Activated CD4-positive, alpha-beta T cell treated with anti-CD3 and anti-CD28 coated beads, Interleukin-2, amount 10 ng/mL, durations not matched to agents 24 days and 14 days (primary cell): ENCODE measurements around the gene RAI14. TPM values are rescaled to one million over a fixed set of nuclear protein-coding genes. Genes with fewer than 3 reads are reported as not detected.

Source experiments
- DNase-seq: peaks from one replicate; pipeline ENCODE4 v3.0.0; 2022
- H3K27ac Mint-ChIP-seq: one replicate; pipeline ENCODE4 v1.8.0; 2022; ENCODE audit warnings: mild to moderate bottlenecking, mixed read lengths
- H3K27me3 Mint-ChIP-seq: one replicate; pipeline ENCODE4 v1.8.0; 2022; ENCODE audit warnings: mixed read lengths
- H3K36me3 Mint-ChIP-seq: one replicate; pipeline ENCODE4 v1.8.0; 2022; ENCODE audit warnings: low read depth, mild to moderate bottlenecking, mixed read lengths
- H3K4me1 Mint-ChIP-seq: one replicate; pipeline ENCODE4 v1.8.0; 2021; ENCODE audit warnings: mixed read lengths
- H3K4me3 Mint-ChIP-seq: one replicate; pipeline ENCODE4 v1.8.0; 2022; ENCODE audit warnings: mild to moderate bottlenecking, moderate library complexity, mixed read lengths
- H3K9me3 Mint-ChIP-seq: one replicate; pipeline ENCODE4 v1.8.0; 2021; ENCODE audit warnings: mixed read lengths
- intact Hi-C: fragments of 100-400 bp; cut with micrococcal nuclease; formaldehyde crosslinking; loops from one replicate; pipeline ENCODE4 v1.15.1; 2023
- total RNA-seq: library from RNA; stranded (reverse); gene quantifications from 2 replicates; pipeline ENCODE4 v1.2.3, GENCODE V29; 2022

Gene RAI14
- total RNA-seq, 1 donor from 2014 or later, result 5.1 TPM

GRCh38 chr5:34676416-34676815 lies 20.3 kb downstream of the RAI14 start:
- Mint-ChIP-seq H3K36me3 (no peaks in the 10 kb centered on the region), H3K27me3 (no peaks in the 10 kb centered on the region), H3K4me3 (no peak overlapping the region), H3K9me3 (no peaks in the 10 kb centered on the region), H3K27ac (no peak overlapping the region), H3K4me1 (no peaks in the 10 kb centered on the region)
- no peak for DNase-seq
- intact Hi-C loops, result no loop called here

GRCh38 chr5:34677428-34677827 lies 21.3 kb downstream of the RAI14 start:
- H3K36me3 Mint-ChIP-seq, result no peaks in the 10 kb centered on the region
- no peak for DNase-seq
- no peaks in the 10 kb centered on the region for H3K9me3 Mint-ChIP-seq
- intact Hi-C loops, result no loop called here
- no peaks in the 10 kb centered on the region for H3K27me3 Mint-ChIP-seq
- no peaks in the 10 kb centered on the region for H3K4me1 Mint-ChIP-seq
- H3K27ac Mint-ChIP-seq, result no peak overlapping the region
- no peak overlapping the region for H3K4me3 Mint-ChIP-seq

GRCh38 chr5:34680896-34681295 lies 24.8 kb downstream of the RAI14 start:
- no peak overlapping the region for H3K27ac Mint-ChIP-seq
- H3K9me3 Mint-ChIP-seq, result no peaks in the 10 kb centered on the region
- intact Hi-C loops, result no loop called here
- DNase-seq, result no peak
- no peaks in the 10 kb centered on the region for H3K4me1 Mint-ChIP-seq
- H3K27me3 Mint-ChIP-seq, result no peaks in the 10 kb centered on the region
- no peaks in the 10 kb centered on the region for H3K36me3 Mint-ChIP-seq
- H3K4me3 Mint-ChIP-seq, result no peak overlapping the region

GRCh38 chr5:34682926-34683623 lies 26.9 kb downstream of the RAI14 start:
- H3K9me3 Mint-ChIP-seq, result no peaks in the 10 kb centered on the region
- no peaks in the 10 kb centered on the region for H3K36me3 Mint-ChIP-seq
- no peaks in the 10 kb centered on the region for H3K27me3 Mint-ChIP-seq
- H3K4me1 Mint-ChIP-seq, result peaks cover 2% of the 10 kb centered on the region
- DNase-seq, result no peak
- intact Hi-C loops, result no loop called here
- H3K4me3 Mint-ChIP-seq, result no peak overlapping the region
- H3K27ac Mint-ChIP-seq, result no peak overlapping the region

GRCh38 chr5:34684281-34684979 lies 28.3 kb downstream of the RAI14 start:
- H3K4me3 Mint-ChIP-seq, result no peak overlapping the region

GRCh38 chr5:34684980-34685352 lies 28.8 kb downstream of the RAI14 start:
- H3K4me1 Mint-ChIP-seq, result peaks cover 2% of the 10 kb centered on the region
- intact Hi-C loops, result no loop called here
- H3K36me3 Mint-ChIP-seq, result no peaks in the 10 kb centered on the region
- no peak overlapping the region for H3K4me3 Mint-ChIP-seq
- H3K9me3 Mint-ChIP-seq, result no peaks in the 10 kb centered on the region
- no peaks in the 10 kb centered on the region for H3K27me3 Mint-ChIP-seq
- no peak for DNase-seq
- no peak overlapping the region for H3K27ac Mint-ChIP-seq

More at GRCh38 chr5:34684281-34684979, 28.3 kb downstream of the RAI14 start:
- Mint-ChIP-seq H3K27me3 (no peaks in the 10 kb centered on the region), H3K27ac (no peak overlapping the region), H3K4me1 (peaks cover 2% of the 10 kb centered on the region), H3K9me3 (no peaks in the 10 kb centered on the region), H3K36me3 (no peaks in the 10 kb centered on the region)
- no peak for DNase-seq
- intact Hi-C loops, result no loop called here

GRCh38 chr5:34685485-34686165 lies 29.5 kb downstream of the RAI14 start:
- intact Hi-C loops, result no loop called here
- Mint-ChIP-seq H3K27me3 (no peaks in the 10 kb centered on the region), H3K4me1 (peaks cover 2% of the 10 kb centered on the region), H3K27ac (no peak overlapping the region), H3K9me3 (no peaks in the 10 kb centered on the region), H3K4me3 (no peak overlapping the region), H3K36me3 (no peaks in the 10 kb centered on the region)
- DNase-seq, result no peak

GRCh38 chr5:34686762-34687268 lies 30.7 kb downstream of the RAI14 start:
- no peaks in the 10 kb centered on the region for H3K9me3 Mint-ChIP-seq
- intact Hi-C loops, result no loop called here
- no peak overlapping the region for H3K4me3 Mint-ChIP-seq
- no peaks in the 10 kb centered on the region for H3K27me3 Mint-ChIP-seq
- no peak for DNase-seq
- H3K4me1 Mint-ChIP-seq, result peaks cover 2% of the 10 kb centered on the region
- no peak overlapping the region for H3K27ac Mint-ChIP-seq
- H3K36me3 Mint-ChIP-seq, result no peaks in the 10 kb centered on the region

- no peaks in the 10 kb centered on the region for H3K9me3 Mint-ChIP-seq
- H3K4me1 Mint-ChIP-seq, result peaks cover 2% of the 10 kb centered on the region
- intact Hi-C loops, result no loop called here
- no peaks in the 10 kb centered on the region for H3K36me3 Mint-ChIP-seq
- H3K27me3 Mint-ChIP-seq, result no peaks in the 10 kb centered on the region
- no peak overlapping the region for H3K4me3 Mint-ChIP-seq
- no peak overlapping the region for H3K27ac Mint-ChIP-seq
- DNase-seq, result no peak
Observed at GRCh38 chr5:34687269-34688011, 31.3 kb downstream of the RAI14 start.

GRCh38 chr5:34688015-34688810 lies 32.1 kb downstream of the RAI14 start:
- Mint-ChIP-seq H3K9me3 (no peaks in the 10 kb centered on the region), H3K4me3 (no peak overlapping the region), H3K4me1 (peaks cover 2% of the 10 kb centered on the region), H3K27me3 (no peaks in the 10 kb centered on the region), H3K27ac (no peak overlapping the region), H3K36me3 (no peaks in the 10 kb centered on the region)
- no peak for DNase-seq
- intact Hi-C loops, result no loop called here

GRCh38 chr5:34690301-34690700 lies 34.2 kb downstream of the RAI14 start:
- Mint-ChIP-seq H3K36me3 (no peaks in the 10 kb centered on the region), H3K4me1 (peaks cover 2% of the 10 kb centered on the region), H3K4me3 (no peak overlapping the region), H3K27me3 (no peaks in the 10 kb centered on the region), H3K27ac (no peak overlapping the region), H3K9me3 (no peaks in the 10 kb centered on the region)
- no peak for DNase-seq
- intact Hi-C loops, result no loop called here

- Mint-ChIP-seq H3K4me3 (no peak overlapping the region), H3K4me1 (peaks cover 4% of the 10 kb centered on the region), H3K36me3 (no peaks in the 10 kb centered on the region), H3K27me3 (no peaks in the 10 kb centered on the region), H3K9me3 (no peaks in the 10 kb centered on the region), H3K27ac (no peak overlapping the region)
- no peak for DNase-seq
- intact Hi-C loops, result no loop called here
Observed at GRCh38 chr5:34690898-34691297, 34.8 kb downstream of the RAI14 start.

- H3K9me3 Mint-ChIP-seq, result no peaks in the 10 kb centered on the region
- H3K27me3 Mint-ChIP-seq, result no peaks in the 10 kb centered on the region
- intact Hi-C loops, result no loop called here
- no peak overlapping the region for H3K27ac Mint-ChIP-seq
- DNase-seq, result no peak
- peaks cover 4% of the 10 kb centered on the region for H3K4me1 Mint-ChIP-seq
- no peaks in the 10 kb centered on the region for H3K36me3 Mint-ChIP-seq
- no peak overlapping the region for H3K4me3 Mint-ChIP-seq
Observed at GRCh38 chr5:34691326-34691725, 35.2 kb downstream of the RAI14 start.
